Embryonic facial prominence (tissue), 1 donor: Measurements from ENCODE around the gene DLK1.

Experiments
- DNase-seq: peaks from one replicate; pipeline ENCODE4 v3.0.0-alpha.2; 2016; ENCODE audit errors: extremely low spot score

DLK1 gene

DNA sequence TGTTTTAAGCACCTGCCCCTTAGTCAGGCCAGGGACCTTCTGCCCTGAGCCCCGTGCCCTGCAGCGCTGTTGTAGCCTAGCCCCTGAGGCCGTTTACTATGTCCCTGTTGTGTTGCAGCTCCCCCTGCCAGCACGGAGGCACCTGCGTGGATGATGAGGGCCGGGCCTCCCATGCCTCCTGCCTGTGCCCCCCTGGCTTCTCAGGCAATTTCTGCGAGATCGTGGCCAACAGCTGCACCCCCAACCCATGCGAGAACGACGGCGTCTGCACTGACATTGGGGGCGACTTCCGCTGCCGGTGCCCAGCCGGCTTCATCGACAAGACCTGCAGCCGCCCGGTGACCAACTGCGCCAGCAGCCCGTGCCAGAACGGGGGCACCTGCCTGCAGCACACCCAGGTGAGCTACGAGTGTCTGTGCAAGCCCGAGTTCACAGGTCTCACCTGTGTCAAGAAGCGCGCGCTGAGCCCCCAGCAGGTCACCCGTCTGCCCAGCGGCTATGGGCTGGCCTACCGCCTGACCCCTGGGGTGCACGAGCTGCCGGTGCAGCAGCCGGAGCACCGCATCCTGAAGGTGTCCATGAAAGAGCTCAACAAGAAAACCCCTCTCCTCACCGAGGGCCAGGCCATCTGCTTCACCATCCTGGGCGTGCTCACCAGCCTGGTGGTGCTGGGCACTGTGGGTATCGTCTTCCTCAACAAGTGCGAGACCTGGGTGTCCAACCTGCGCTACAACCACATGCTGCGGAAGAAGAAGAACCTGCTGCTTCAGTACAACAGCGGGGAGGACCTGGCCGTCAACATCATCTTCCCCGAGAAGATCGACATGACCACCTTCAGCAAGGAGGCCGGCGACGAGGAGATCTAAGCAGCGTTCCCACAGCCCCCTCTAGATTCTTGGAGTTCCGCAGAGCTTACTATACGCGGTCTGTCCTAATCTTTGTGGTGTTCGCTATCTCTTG lies 7.6 kb downstream of the DLK1 start:
- no peak for DNase-seq

DNA sequence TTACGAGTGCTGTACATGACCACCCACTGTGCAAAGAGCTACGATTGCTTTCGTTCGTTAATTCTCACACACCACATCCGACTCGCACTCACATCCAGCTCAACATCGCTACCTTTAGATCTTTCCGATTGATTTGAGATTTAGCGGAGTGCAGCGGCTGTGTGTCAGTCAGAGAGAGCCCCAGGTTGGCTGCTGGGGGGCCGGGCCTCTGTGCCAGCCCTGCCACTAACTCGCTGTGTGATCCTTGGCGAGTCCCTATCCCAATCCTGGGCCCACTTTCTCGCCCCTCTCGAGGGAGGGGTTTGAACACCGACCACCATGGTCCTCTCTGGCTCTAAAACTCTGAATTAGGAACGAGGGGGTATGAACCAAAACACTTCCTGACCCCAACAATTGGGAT lies 8.6 kb downstream of the DLK1 start:
- DNase-seq = no peak

GRCh38 chr14:100736269-100737180 lies 9.8 kb downstream of the DLK1 start:
- DNase-seq = no peak

GRCh38 chr14:100737526-100737925 lies 10.8 kb downstream of the DLK1 start:
- no peak for DNase-seq

DNA sequence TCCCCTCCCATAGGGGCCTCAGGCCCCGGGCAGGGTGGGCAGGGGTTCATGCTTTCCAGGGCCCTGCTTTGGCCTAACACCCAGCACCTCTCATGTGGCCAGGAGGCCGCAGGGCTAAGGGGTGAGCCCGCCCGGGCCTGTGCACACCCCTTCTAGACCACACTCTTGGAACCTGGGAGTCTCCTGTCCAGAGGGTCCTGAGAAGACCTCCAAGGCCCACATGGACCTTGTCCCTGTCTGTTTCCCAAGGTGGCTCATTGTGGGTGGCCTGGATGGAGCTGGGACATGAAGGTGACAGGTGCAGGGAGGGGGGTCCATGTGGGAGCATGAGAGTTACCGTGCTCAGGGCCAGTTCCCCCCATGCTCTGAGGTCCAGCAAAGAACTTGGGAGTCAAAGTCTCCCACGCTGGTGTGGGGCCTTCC lies 11.6 kb downstream of the DLK1 start:
- no peak for DNase-seq

DNA sequence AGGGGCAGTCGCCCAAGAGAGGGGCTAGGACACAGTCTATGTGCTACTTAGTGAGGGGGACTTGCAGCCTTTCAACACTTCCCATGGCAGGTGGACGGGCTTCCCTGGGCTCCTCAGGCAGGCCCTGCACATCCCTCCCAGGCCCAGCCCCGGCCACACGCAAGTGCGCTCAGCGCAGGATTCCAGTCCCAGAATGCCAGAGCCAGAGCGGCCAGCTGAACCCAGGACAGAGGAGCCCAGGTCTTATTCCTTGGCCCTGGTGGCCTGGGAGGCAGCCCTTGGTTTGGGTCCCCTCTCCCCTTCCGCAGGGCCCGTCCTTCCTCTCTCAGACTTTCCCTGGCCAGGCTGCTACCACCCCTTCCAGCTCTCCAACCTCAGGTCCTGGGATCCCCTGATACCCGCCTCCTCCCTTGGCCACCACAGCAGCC lies 12.0 kb downstream of the DLK1 start:
- DNase-seq = no peak

- DNase-seq = no peak
These were observed 12.6 kb downstream of the DLK1 start for GRCh38 chr14:100739306-100739705.

DNA sequence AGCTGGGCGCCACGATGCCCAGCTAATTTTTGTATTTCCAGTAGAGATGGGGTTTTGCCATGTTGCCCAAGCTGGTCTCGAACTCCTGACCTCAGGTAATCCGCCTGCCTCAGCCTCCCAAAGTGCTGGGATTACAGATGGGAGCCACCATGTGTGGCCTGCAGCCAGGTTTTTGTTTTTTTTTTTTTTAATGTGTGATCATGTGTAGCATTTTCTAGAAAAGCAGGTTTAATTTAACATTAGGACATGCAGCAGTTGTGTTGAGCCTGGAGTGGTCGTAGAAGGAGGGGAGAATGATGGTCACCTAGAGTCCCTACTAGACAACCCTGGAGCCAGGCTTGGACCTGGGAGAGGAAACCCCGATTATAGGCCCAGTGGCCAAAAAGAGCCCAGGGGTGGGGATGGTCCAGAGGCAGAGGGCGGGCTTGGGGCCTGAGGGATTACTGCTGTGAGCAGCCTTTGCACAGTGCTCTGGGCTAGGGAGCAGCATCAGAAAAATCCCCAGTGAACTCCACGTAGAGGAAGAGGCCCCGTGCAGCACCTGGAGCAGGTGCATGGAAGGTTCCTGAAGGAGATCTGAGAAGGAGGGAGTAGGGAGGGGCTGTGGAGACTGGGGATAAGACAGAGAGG lies 13.6 kb downstream of the DLK1 start:
- no peak for DNase-seq

- no peak for DNase-seq
These were observed 14.2 kb downstream of the DLK1 start for GRCh38 chr14:100740929-100741328.

DNA sequence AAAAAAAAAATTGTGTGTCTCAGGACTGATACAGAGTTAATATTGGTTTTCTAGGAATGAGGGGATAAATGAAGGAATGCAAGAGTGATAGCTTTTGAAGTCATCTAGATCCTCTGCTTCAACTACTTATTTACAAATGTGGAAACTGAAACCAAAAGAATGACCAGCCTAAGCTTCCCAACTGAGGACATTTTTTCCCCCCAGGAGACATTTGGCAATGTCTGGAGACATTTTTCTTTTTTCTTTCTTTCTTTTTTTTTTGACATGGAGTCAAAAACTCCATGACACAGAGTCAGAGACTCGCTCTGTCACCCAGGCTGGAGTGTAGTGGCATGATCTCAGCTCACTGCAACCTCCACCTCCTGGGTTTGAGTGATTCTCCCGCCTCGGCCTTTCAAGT lies 15.3 kb downstream of the DLK1 start:
- DNase-seq = no peak

DNA sequence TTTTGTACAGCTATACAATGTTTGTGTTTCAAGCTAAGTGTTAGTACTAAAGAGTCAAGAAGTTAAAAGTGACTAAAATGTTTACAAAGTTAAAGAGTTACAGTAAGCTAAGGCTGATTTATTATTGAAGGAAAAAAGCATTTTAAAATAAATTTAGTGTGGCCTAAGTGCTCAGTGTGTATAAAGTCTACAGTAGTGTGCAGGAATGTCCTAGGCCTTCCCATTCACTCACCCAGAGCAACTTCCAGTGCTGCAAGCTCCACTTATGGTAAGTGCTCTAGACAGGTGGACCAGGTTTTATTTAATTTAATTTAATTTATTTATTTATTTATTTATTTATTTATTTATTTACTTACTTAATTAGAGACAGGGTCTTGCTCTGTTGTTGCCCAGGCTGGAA lies 19.6 kb downstream of the DLK1 start:
- no peak for DNase-seq

DNA sequence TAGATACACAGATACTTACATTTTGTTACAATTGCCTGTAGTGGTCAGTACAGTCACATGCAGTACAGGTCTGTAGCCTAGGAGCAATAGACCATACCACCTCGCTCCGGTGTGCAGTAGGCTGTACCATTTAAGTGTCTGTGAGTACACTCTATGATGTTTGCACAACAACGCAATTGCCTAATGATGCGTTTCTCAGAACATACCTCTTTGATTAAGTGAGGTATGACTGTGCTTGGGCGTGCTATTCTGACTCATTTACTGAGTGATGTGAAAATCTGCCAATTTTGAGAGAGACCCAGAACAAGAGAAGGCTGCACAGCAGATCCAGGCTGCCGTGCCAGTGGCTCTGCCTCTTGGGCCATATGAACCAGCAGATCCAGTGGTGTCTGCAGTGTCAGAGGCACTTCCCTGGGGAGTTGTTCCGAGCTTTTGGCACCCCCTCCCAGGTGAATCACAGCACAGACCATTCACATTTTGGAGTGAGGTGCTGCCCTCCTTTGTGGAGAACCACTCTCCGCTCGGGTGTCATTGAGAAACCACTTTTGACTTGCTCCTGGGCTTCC lies 20.4 kb downstream of the DLK1 start:
- DNase-seq = no peak

DNA sequence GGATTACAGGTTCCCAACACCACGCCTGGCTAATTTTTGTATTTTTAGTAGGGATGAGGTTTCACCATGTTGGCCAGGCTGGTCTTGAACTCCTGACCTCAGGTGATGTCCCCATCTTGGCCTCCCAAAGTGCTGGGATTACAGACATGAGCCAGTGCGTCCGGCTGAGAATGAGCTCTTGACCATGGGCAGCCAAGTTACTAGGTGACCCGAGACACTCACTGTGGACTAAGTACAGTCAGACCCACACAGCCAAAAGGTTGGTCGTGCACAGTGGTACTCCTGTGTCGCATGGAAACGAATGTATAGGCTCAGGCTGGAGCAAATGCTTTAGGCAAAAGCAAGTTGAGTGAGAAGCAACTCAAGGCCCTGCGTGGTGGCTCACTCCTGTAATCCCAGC lies 21.0 kb downstream of the DLK1 start:
- DNase-seq = no peak

- no peak for DNase-seq
These were observed 21.7 kb downstream of the DLK1 start for GRCh38 chr14:100748403-100748802.

DNA sequence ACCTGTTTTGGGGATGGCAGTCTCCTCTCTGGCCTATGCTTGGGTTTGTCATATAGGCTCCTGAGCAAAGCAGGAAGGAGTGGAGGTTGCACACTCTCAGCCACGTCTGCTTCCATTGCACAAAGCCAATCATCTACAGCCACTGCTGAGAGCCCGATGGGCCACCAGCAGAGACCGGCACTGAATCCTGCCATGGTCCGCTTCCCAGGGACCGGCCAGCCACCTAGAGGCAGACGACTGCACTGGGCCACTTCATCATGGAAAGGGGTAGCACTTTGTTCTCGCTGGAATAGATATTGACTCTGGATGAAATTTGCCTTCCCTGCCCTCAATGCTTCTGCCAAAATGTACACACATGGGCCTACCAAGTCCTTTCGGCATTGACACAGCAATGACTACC lies 22.3 kb downstream of the DLK1 start:
- no peak for DNase-seq

- no peak for DNase-seq
These were observed 23.4 kb downstream of the DLK1 start for GRCh38 chr14:100749967-100750597.

- DNase-seq = no peak
These were observed 24.3 kb downstream of the DLK1 start for GRCh38 chr14:100750762-100751699.

DNA sequence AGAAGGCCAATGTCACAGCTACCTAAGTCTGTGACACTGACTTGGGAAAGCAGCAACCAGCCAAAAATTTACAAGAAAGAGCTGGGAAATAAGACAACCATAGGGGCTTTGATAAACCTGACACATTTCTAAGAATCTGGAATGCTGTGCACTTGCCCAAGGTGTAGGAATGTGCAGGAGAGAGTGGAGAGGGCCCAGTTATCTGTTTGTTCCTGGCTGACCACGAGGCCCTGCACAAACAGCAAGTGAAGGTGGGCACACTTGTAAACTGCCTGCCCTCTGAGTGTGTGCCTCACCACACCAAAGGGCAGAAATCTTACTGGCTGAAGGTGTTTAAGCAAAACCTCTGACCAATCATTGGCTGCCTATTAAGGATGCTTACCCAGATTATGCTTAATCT lies 27.3 kb downstream of the DLK1 start:
- no peak for DNase-seq

- no peak for DNase-seq
These were observed 29.0 kb downstream of the DLK1 start for GRCh38 chr14:100755649-100756048.

DNA sequence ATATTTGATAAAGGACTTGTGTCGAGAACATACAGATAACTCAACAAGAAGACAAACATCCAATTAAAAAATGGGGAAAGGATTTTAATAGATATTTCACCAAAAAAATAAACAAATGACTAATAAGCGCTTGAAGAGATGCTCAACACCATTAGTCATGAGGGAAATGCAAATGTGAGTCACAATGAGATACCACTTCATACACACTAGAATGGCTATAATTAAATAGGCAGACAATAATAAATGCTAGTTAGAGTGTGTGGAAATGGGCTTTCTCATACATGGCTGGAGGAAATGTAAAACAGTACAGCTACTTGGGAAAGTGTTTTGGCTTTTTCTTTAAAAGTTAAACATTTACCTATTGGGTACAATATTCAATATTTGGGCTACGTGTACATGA lies 34.8 kb downstream of the DLK1 start:
- no peak for DNase-seq
